Measurements from ENCODE around the gene PLD6. TPM values are rescaled to one million over a fixed set of nuclear protein-coding genes. Genes with fewer than 3 reads are reported as not detected.
"Not testable (repeated sequence)": the region's sequence is repeated elsewhere in the genome, so short reads cannot be mapped to it uniquely, and the experiment has no call there.

The PLD6 gene
- total and polyA plus RNA-seq, 2 experiments from 2014 or later = 0.65 to 1.0 TPM

- 94 to 96% methylated on average over 17 of the region's 17 CpGs for WGBS, 2 experiments (ENCODE audit: low coverage in 1 of 2, low lambda C conversion rate in 2 of 2, missing lambda C conversion rate in 2 of 2)
- H4K20me1 ChIP-seq (ENCODE audit: insufficient read depth) = no peaks in the 10 kb centered on the region
- no peak for TF ChIP-seq EZH2phosphoT487 (IDR thresholded peaks at IDR 0.05; ENCODE audit: insufficient read depth, low read depth)
Measured at GRCh38 chr17:17164676-17165075, 41.5 kb downstream of the PLD6 start.

GRCh38 chr17:17164156-17164555, 42.0 kb downstream of the PLD6 start:
- no peaks in the 10 kb centered on the region for H4K20me1 ChIP-seq (ENCODE audit: insufficient read depth)
- peaks cover 50% of the 10 kb centered on the region for H3K79me2 ChIP-seq (ENCODE audit: insufficient read depth)
- H3K9me3 ChIP-seq (ENCODE audit: low read depth) = no peaks in the 10 kb centered on the region
- no peak for DNase-seq
- no peak overlapping the region for H3K27ac ChIP-seq
- no peak overlapping the region for H3K4me2 ChIP-seq (ENCODE audit: unreplicated experiment)
- no peak overlapping the region for H3K9ac ChIP-seq
- no peak for TF ChIP-seq EZH2 (IDR thresholded peaks at IDR 0.05; ENCODE audit: insufficient read depth, poor library complexity, severe bottlenecking)
- no peak for TF ChIP-seq EZH2phosphoT487 (IDR thresholded peaks at IDR 0.05; ENCODE audit: insufficient read depth, low read depth)
- H3F3A ChIP-seq (ENCODE audit: insufficient read depth) = 0 out of 2 replicates have a peak, but pooled peaks cover 5% of the 10 kb centered on the region
- no peaks in the 10 kb centered on the region for H3K4me1 ChIP-seq (ENCODE audit: insufficient read depth)
- in situ Hi-C loops (cut with MboI) = no loop called here
- H3K36me3 ChIP-seq (ENCODE audit: low read depth) = peaks cover 48% of the 10 kb centered on the region
- H3K4me3 ChIP-seq = no peak overlapping the region
- WGBS, 2 experiments (ENCODE audit: low coverage in 1 of 2, low lambda C conversion rate in 2 of 2, missing lambda C conversion rate in 2 of 2) = 96% methylated on average over 25 of the region's 25 CpGs
- no peaks in the 10 kb centered on the region for H3K27me3 ChIP-seq (replicated peaks; ENCODE audit: insufficient read depth)
- no peak overlapping the region for H2AFZ ChIP-seq
- no peaks in the 10 kb centered on the region for H3K9me2 ChIP-seq (ENCODE audit: insufficient read depth)

More at GRCh38 chr17:17164676-17165075, 41.5 kb downstream of the PLD6 start:
- Histone ChIP-seq H3K79me2 (ENCODE audit: insufficient read depth) (peaks cover 52% of the 10 kb centered on the region), H3F3A (ENCODE audit: insufficient read depth) (0 out of 2 replicates have a peak, but pooled peaks cover 4% of the 10 kb centered on the region), H3K9me2 (ENCODE audit: insufficient read depth) (no peaks in the 10 kb centered on the region), H3K4me1 (ENCODE audit: insufficient read depth) (no peaks in the 10 kb centered on the region), H3K4me3 (no peak overlapping the region), H3K36me3 (ENCODE audit: low read depth) (peaks cover 49% of the 10 kb centered on the region), H3K9me3 (ENCODE audit: low read depth) (no peaks in the 10 kb centered on the region), H3K27me3 (replicated peaks; ENCODE audit: insufficient read depth) (no peaks in the 10 kb centered on the region), H3K27ac (no peak overlapping the region), H2AFZ (no peak overlapping the region), H3K4me2 (ENCODE audit: unreplicated experiment) (no peak overlapping the region), H3K9ac (no peak overlapping the region)
- in situ Hi-C loops (cut with MboI) = no loop called here
- DNase-seq = no peak

DNA sequence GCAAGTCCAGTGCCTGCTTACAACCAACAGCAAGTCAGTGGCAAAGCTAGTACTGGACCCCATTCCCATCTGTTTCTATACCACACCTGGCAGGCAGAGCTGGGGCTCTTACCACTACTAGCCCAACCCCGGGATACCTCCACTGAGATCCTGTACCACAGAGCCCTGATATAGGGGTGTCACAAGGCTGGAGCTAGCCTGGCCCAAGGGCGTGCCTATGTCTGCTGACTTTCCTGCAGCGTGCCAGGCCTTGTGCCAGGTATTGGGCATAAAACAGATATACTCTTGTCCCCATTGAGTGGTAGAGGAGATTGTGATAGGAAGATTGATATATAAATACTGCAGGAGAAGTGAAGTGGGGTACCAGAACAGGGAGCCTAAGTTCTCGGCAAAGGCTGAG, 44.4 kb downstream of the PLD6 start:
- Histone ChIP-seq H3K4me1 (ENCODE audit: insufficient read depth) (peaks cover 8% of the 10 kb centered on the region), H3K4me3 (no peak overlapping the region), H4K20me1 (ENCODE audit: insufficient read depth) (no peaks in the 10 kb centered on the region), H3K4me2 (ENCODE audit: unreplicated experiment) (no peak overlapping the region), H3K9ac (no peak overlapping the region), H3K27ac (no peak overlapping the region), H2AFZ (no peak overlapping the region), H3K79me2 (ENCODE audit: insufficient read depth) (peaks cover 37% of the 10 kb centered on the region), H3F3A (ENCODE audit: insufficient read depth) (peaks cover 17% of the 10 kb centered on the region), H3K9me3 (ENCODE audit: low read depth) (no peaks in the 10 kb centered on the region), H3K9me2 (ENCODE audit: insufficient read depth) (no peaks in the 10 kb centered on the region), H3K27me3 (replicated peaks; ENCODE audit: insufficient read depth) (no peaks in the 10 kb centered on the region), H3K36me3 (ENCODE audit: low read depth) (peaks cover 48% of the 10 kb centered on the region)
- 88 to 89% methylated on average over 4 of the region's 4 CpGs for WGBS, 2 experiments (ENCODE audit: low coverage in 1 of 2, low lambda C conversion rate in 2 of 2, missing lambda C conversion rate in 2 of 2)
- TF ChIP-seq EZH2 (IDR thresholded peaks at IDR 0.05; ENCODE audit: insufficient read depth, poor library complexity, severe bottlenecking) = no peak
- no peak for TF ChIP-seq EZH2phosphoT487 (IDR thresholded peaks at IDR 0.05; ENCODE audit: insufficient read depth, low read depth)
- no peak for DNase-seq
- in situ Hi-C loops (cut with MboI) = no loop called here

DNA sequence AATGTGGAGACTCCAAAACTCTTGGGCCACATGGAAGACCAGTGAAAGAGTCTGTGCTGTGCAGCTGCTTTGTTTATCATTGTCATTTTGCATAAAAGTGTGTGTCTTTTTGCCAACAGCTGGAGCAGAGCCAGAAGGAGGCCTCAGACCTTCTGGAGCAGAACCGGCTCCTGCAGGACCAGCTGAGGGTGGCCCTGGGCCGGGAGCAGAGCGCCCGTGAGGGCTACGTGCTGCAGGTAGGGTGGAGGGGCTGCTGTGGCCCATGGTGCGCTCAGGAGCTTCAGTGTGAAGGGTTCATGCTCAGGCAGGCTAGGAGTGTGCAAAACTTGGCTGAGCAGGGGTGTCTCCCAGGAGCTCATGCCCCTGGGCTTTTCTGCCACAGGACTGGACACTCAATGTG, 45.0 kb downstream of the PLD6 start:
- Histone ChIP-seq H2AFZ (no peak overlapping the region), H3K4me2 (ENCODE audit: unreplicated experiment) (no peak overlapping the region), H3K9me2 (ENCODE audit: insufficient read depth) (no peaks in the 10 kb centered on the region), H3K36me3 (ENCODE audit: low read depth) (peaks cover 48% of the 10 kb centered on the region), H3K9ac (no peak overlapping the region), H3K4me1 (ENCODE audit: insufficient read depth) (peaks cover 13% of the 10 kb centered on the region), H3K27me3 (replicated peaks; ENCODE audit: insufficient read depth) (no peaks in the 10 kb centered on the region), H3K9me3 (ENCODE audit: low read depth) (no peaks in the 10 kb centered on the region), H3K27ac (no peak overlapping the region), H3K4me3 (no peak overlapping the region), H3K79me2 (ENCODE audit: insufficient read depth) (peaks cover 37% of the 10 kb centered on the region), H4K20me1 (ENCODE audit: insufficient read depth) (no peaks in the 10 kb centered on the region), H3F3A (ENCODE audit: insufficient read depth) (peaks cover 22% of the 10 kb centered on the region)
- TF ChIP-seq EZH2phosphoT487 (IDR thresholded peaks at IDR 0.05; ENCODE audit: insufficient read depth, low read depth) = no peak
- in situ Hi-C loops (cut with MboI) = no loop called here
- 94 to 98% methylated on average over 6 of the region's 6 CpGs for WGBS, 2 experiments (ENCODE audit: low coverage in 1 of 2, low lambda C conversion rate in 2 of 2, missing lambda C conversion rate in 2 of 2)
- no peak for DNase-seq

DNA sequence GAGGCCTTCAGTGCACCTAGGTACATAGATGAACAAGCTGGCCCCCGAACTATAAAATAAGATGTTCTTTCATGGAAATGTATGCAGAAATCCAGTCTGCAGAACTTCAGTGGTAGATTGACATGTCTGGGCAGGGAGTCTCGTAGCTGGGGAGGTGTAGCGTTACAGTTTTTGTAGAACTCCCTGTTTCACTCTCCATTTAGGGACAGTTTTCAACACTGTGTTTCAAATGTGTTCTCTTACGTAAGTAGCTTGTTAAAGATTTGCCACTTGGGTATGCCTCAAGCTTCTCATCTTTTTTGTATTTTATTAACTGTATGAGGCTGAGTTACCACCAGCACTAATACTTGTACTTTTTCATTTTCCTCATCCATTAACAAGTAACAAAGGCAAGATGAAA, 46.6 kb downstream of the PLD6 start:
- WGBS, 2 experiments (ENCODE audit: low coverage in 1 of 2, low lambda C conversion rate in 2 of 2, missing lambda C conversion rate in 2 of 2) = 97 to 100% methylated on average over 4 of the region's 4 CpGs
- no peak overlapping the region for H2AFZ ChIP-seq
- H3K27ac ChIP-seq = no peak overlapping the region
- H3K4me3 ChIP-seq = no peak overlapping the region
- H3K9me2 ChIP-seq (ENCODE audit: insufficient read depth) = no peaks in the 10 kb centered on the region
- H3K9ac ChIP-seq = no peak overlapping the region
- H4K20me1 ChIP-seq (ENCODE audit: insufficient read depth) = no peaks in the 10 kb centered on the region
- H3K79me2 ChIP-seq (ENCODE audit: insufficient read depth) = peaks cover 46% of the 10 kb centered on the region
- DNase-seq = no peak
- H3F3A ChIP-seq (ENCODE audit: insufficient read depth) = peaks cover 37% of the 10 kb centered on the region
- TF ChIP-seq EZH2 (IDR thresholded peaks at IDR 0.05; ENCODE audit: insufficient read depth, poor library complexity, severe bottlenecking) (no peak), EZH2phosphoT487 (IDR thresholded peaks at IDR 0.05; ENCODE audit: insufficient read depth, low read depth) (no peak)
- no peak overlapping the region for H3K4me2 ChIP-seq (ENCODE audit: unreplicated experiment)
- in situ Hi-C loops (cut with MboI) = loop anchor here (10.0 kb wide), 1 partner anchor 65 kb away; no protein-coding TSS in a partner anchor
- H3K27me3 ChIP-seq (replicated peaks; ENCODE audit: insufficient read depth) = no peaks in the 10 kb centered on the region
- peaks cover 60% of the 10 kb centered on the region for H3K36me3 ChIP-seq (ENCODE audit: low read depth)
- peaks cover 21% of the 10 kb centered on the region for H3K4me1 ChIP-seq (ENCODE audit: insufficient read depth)
- no peaks in the 10 kb centered on the region for H3K9me3 ChIP-seq (ENCODE audit: low read depth)

- H3K9me3 ChIP-seq (ENCODE audit: low read depth); H2AFZ ChIP-seq; H3K27ac ChIP-seq; DNase-seq; H3K4me2 ChIP-seq (ENCODE audit: unreplicated experiment); H4K20me1 ChIP-seq (ENCODE audit: insufficient read depth); H3K9ac ChIP-seq; H3K27me3 ChIP-seq (replicated peaks; ENCODE audit: insufficient read depth); H3K4me3 ChIP-seq; H3K9me2 ChIP-seq (ENCODE audit: insufficient read depth): not testable (repeated sequence)
- Histone ChIP-seq H3K79me2 (ENCODE audit: insufficient read depth) (peaks cover 46% of the 10 kb centered on the region), H3F3A (ENCODE audit: insufficient read depth) (peaks cover 39% of the 10 kb centered on the region), H3K36me3 (ENCODE audit: low read depth) (peaks cover 59% of the 10 kb centered on the region), H3K4me1 (ENCODE audit: insufficient read depth) (peaks cover 21% of the 10 kb centered on the region)
- in situ Hi-C loops (cut with MboI) = loop anchor here (10.0 kb wide), 1 partner anchor 64 kb away; no protein-coding TSS in a partner anchor
- 95 to 97% methylated on average over 18 to 32 of the region's 33 CpGs for WGBS, 2 experiments (ENCODE audit: low coverage in 1 of 2, low lambda C conversion rate in 2 of 2, missing lambda C conversion rate in 2 of 2)
Measured at GRCh38 chr17:17158506-17158905, 47.6 kb downstream of the PLD6 start.
